Muscle of arm (tissue), 14 donors: Measurements from ENCODE around the gene RNF182. TPM values are rescaled to one million over a fixed set of nuclear protein-coding genes. Genes with fewer than 3 reads are reported as not detected.
"Not testable (repeated sequence)": the region's sequence is repeated elsewhere in the genome, so short reads cannot be mapped to it uniquely, and the experiment has no call there.

Experiments used
- DNase-seq: peaks from one replicate; pipeline ENCODE4 v3.0.0-alpha.2; 2013
- long read RNA-seq, 11 donors: transcript quantifications; one replicate each; lab custom pipeline, GENCODE V29; 2026
- polyA plus RNA-seq, 12 donors: library from polyadenylated mRNA; unstranded; fragments of 120-200 nt; gene quantifications; one replicate each; pipeline ENCODE4 v1.2.1, GENCODE V29; 2013; ENCODE audit not compliant: insufficient read length in 12 of 12

RNF182 gene
- polyA plus RNA-seq = 1 to 10 TPM in 8 of 12 donors, under 1 TPM in 2, not detected in 2; 0.67 to 3.7 (median 1.5) TPM
- long read RNA-seq, donor 1 = 0 reads
- long read RNA-seq, donor 2 = 0 reads
- long read RNA-seq, donor 3 = 0 reads
- long read RNA-seq, donor 4 = 0 reads
- long read RNA-seq, donor 5 = 0 reads
- long read RNA-seq, donor 6 = 0 reads
- long read RNA-seq, donor 7, partial matches to known transcripts = 0 of 1 reads
- long read RNA-seq, donor 7, other reads (novel, unspliced or antisense) = 0 of 1 reads
- long read RNA-seq, donor 8 = 0 reads
- long read RNA-seq, donor 9 = 0 reads
- long read RNA-seq, donor 10, partial matches to known transcripts = 0 of 1 reads
- long read RNA-seq, donor 10, other reads (novel, unspliced or antisense) = 0 of 1 reads
- long read RNA-seq, donor 11 = 0 reads

GRCh38 chr6:13924949-13925881 is at the start of gene RNF182:
Gene RNF182, plus strand, starts transcription at chr6:13924952. Its CDS starts 52,168 bp downstream, at chr6:13977120.
- DNase-seq = no peak

- no peak for DNase-seq
Observed at GRCh38 chr6:13877051-13877450, 47.7 kb upstream of the RNF182 start.

- DNase-seq = not testable (repeated sequence)
Observed at GRCh38 chr6:13880061-13880663, 44.6 kb upstream of the RNF182 start.

- DNase-seq = no peak
Observed at GRCh38 chr6:13881621-13882165, 43.1 kb upstream of the RNF182 start.

GRCh38 chr6:13883966-13884365 is 40.8 kb upstream of the RNF182 start:
- DNase-seq = no peak

GRCh38 chr6:13884397-13884796 is 40.4 kb upstream of the RNF182 start:
- DNase-seq = no peak

- DNase-seq = no peak
Observed at GRCh38 chr6:13885601-13886000, 39.2 kb upstream of the RNF182 start.

- DNase-seq = no peak
Observed at GRCh38 chr6:13886949-13887348, 37.8 kb upstream of the RNF182 start.

GRCh38 chr6:13892017-13892645 is 32.6 kb upstream of the RNF182 start:
- DNase-seq = no peak

GRCh38 chr6:13902922-13903321 is 21.8 kb upstream of the RNF182 start:
- no peak for DNase-seq

- no peak for DNase-seq
Observed at GRCh38 chr6:13903364-13903763, 21.4 kb upstream of the RNF182 start.

GRCh38 chr6:13907001-13907350 is 17.8 kb upstream of the RNF182 start:
- DNase-seq = no peak

GRCh38 chr6:13907614-13908215 is 17.0 kb upstream of the RNF182 start:
- DNase-seq = no peak

GRCh38 chr6:13908955-13909381 is 15.8 kb upstream of the RNF182 start:
- peak; percentile 61 for DNase-seq

- no peak for DNase-seq
Observed at GRCh38 chr6:13910443-13910842, 14.3 kb upstream of the RNF182 start.

GRCh38 chr6:13911337-13911736 is 13.4 kb upstream of the RNF182 start:
- DNase-seq = no peak

- DNase-seq = no peak
Observed at GRCh38 chr6:13913226-13914001, 11.3 kb upstream of the RNF182 start.

GRCh38 chr6:13914351-13914750 is 10.4 kb upstream of the RNF182 start:
- DNase-seq = no peak

GRCh38 chr6:13915561-13916229 is 9.1 kb upstream of the RNF182 start:
- DNase-seq = no peak
